HEK293 (cell line): ENCODE results near the gene PPP1R9B.

ENCODE experiments used
- CTCF ChIA-PET: fragments of 350-600 bp; formaldehyde crosslinking; extraction: SDS; loops from one replicate; lab custom pipeline; 2021; ENCODE audit warnings: antibody characterized with exemption; lab: Yijun Ruan, JAX
- POLR2A ChIA-PET: fragments of 300-600 bp; formaldehyde crosslinking; extraction: SDS; loops from one replicate; lab custom pipeline; 2020; ENCODE audit warnings: antibody characterized with exemption, inconsistent platforms; lab: Yijun Ruan, JAX
- H3K27ac ChIP-seq: fragments of 200-500 bp; sonication (Bioruptor generic); 2 replicates; pipeline ENCODE4 v1.5.1; 2014; ENCODE audit warnings: low read depth, low read length, control low read depth, inconsistent platforms; ENCODE audit errors: extremely low read depth
- H3K36me3 ChIP-seq, 2 experiments: fragments of 200-500 bp in 1 of 2; sonication (Bioruptor generic) in 1 of 2; 1 replicate in 1 of 2; 2 replicates in 1 of 2; pipeline ENCODE4 v1.5.1; 2014 to 2017; ENCODE audit warnings: inconsistent platforms in 2 of 2, low read length in 2 of 2; ENCODE audit not compliant: control insufficient read depth in 2 of 2, insufficient read depth in 1 of 2
- H3K4me1 ChIP-seq: fragments of 200-500 bp; sonication (Bioruptor generic); 2 replicates; pipeline ENCODE4 v1.5.1; 2014; ENCODE audit warnings: mild to moderate bottlenecking, low read length, inconsistent platforms; ENCODE audit not compliant: control insufficient read depth, insufficient read depth
- H3K4me3 ChIP-seq: 2 replicates; pipeline ENCODE4 v1.5.1; 2011; ENCODE audit warnings: low read depth, mild to moderate bottlenecking, control low read depth, low read length, moderate library complexity
- H3K9me3 ChIP-seq: fragments of 200-500 bp; sonication (Bioruptor generic); 2 replicates; pipeline ENCODE4 v1.5.1; 2014; ENCODE audit warnings: low read depth, low read length, inconsistent platforms; ENCODE audit not compliant: control insufficient read depth, insufficient read depth
- BCL11A ChIP-seq: fragments of 450-650 bp; formaldehyde crosslinking; IDR thresholded peaks from 2 replicates; pipeline ENCODE4 v1.5.1; 2016; ENCODE audit warnings: low read depth, missing biosample characterization, missing genetic modification characterization
- EGR2 ChIP-seq: fragments of 450-650 bp; formaldehyde crosslinking; IDR thresholded peaks from 2 replicates; pipeline ENCODE4 v1.5.1; 2016; ENCODE audit warnings: low read depth, missing biosample characterization, missing genetic modification characterization
- REPIN1 ChIP-seq: fragments of 450-650 bp; formaldehyde crosslinking; IDR thresholded peaks from 2 replicates; pipeline ENCODE4 v1.5.1; 2017; ENCODE audit warnings: missing biosample characterization, missing genetic modification characterization, low read depth
- ZBTB17 ChIP-seq: fragments of 450-650 bp; formaldehyde crosslinking; IDR thresholded peaks from 2 replicates; pipeline ENCODE4 v1.5.1; 2016; ENCODE audit warnings: missing biosample characterization, missing genetic modification characterization
- ZFHX2 ChIP-seq: fragments of 450-650 bp; formaldehyde crosslinking; conservative IDR thresholded peaks from 2 replicates; pipeline ENCODE4 v1.5.1; 2016; ENCODE audit warnings: missing biosample characterization, missing genetic modification characterization
- ZFP3 ChIP-seq: fragments of 450-650 bp; formaldehyde crosslinking; IDR thresholded peaks from 2 replicates; pipeline ENCODE4 v1.5.1; 2016; ENCODE audit warnings: low read depth, missing biosample characterization, missing genetic modification characterization
- ZFP41 ChIP-seq: fragments of 450-650 bp; formaldehyde crosslinking; IDR thresholded peaks from 2 replicates; pipeline ENCODE4 v1.5.1; 2016; ENCODE audit warnings: missing biosample characterization, missing genetic modification characterization, borderline replicate concordance
- ZNF211 ChIP-seq: fragments of 450-650 bp; formaldehyde crosslinking; IDR thresholded peaks from 2 replicates; pipeline ENCODE4 v1.5.1; 2016; ENCODE audit warnings: low read depth, missing biosample characterization, missing genetic modification characterization
- ZNF785 ChIP-seq: fragments of 450-650 bp; formaldehyde crosslinking; IDR thresholded peaks from 2 replicates; pipeline ENCODE4 v1.5.1; 2016; ENCODE audit warnings: missing biosample characterization, missing genetic modification characterization
- TF ChIP-seq, protein P1 (sequence below): fragments of 450-650 bp; IDR thresholded peaks from 2 replicates; pipeline ENCODE4 v1.5.1; 2018; ENCODE audit warnings: missing biosample characterization, mild to moderate bottlenecking, missing genetic modification characterization
- TF ChIP-seq, protein P2 (sequence below): fragments of 450-650 bp; formaldehyde crosslinking; IDR thresholded peaks from 2 replicates; pipeline ENCODE4 v1.5.1; 2016; ENCODE audit warnings: missing biosample characterization, missing genetic modification characterization
- TF ChIP-seq, protein P3 (sequence below): fragments of 450-650 bp; formaldehyde crosslinking; IDR thresholded peaks from 2 replicates; pipeline ENCODE4 v1.5.1; 2016; ENCODE audit warnings: missing biosample characterization, missing genetic modification characterization
- TF ChIP-seq, protein P4 (sequence below): fragments of 450-650 bp; formaldehyde crosslinking; IDR thresholded peaks from 2 replicates; pipeline ENCODE4 v1.5.1; 2016; ENCODE audit warnings: missing biosample characterization, missing genetic modification characterization
- TF ChIP-seq, protein P5 (sequence below): fragments of 450-650 bp; formaldehyde crosslinking; IDR thresholded peaks from 2 replicates; pipeline ENCODE4 v1.5.1; 2017; ENCODE audit warnings: missing biosample characterization, missing genetic modification characterization

The PPP1R9B gene

DNA sequence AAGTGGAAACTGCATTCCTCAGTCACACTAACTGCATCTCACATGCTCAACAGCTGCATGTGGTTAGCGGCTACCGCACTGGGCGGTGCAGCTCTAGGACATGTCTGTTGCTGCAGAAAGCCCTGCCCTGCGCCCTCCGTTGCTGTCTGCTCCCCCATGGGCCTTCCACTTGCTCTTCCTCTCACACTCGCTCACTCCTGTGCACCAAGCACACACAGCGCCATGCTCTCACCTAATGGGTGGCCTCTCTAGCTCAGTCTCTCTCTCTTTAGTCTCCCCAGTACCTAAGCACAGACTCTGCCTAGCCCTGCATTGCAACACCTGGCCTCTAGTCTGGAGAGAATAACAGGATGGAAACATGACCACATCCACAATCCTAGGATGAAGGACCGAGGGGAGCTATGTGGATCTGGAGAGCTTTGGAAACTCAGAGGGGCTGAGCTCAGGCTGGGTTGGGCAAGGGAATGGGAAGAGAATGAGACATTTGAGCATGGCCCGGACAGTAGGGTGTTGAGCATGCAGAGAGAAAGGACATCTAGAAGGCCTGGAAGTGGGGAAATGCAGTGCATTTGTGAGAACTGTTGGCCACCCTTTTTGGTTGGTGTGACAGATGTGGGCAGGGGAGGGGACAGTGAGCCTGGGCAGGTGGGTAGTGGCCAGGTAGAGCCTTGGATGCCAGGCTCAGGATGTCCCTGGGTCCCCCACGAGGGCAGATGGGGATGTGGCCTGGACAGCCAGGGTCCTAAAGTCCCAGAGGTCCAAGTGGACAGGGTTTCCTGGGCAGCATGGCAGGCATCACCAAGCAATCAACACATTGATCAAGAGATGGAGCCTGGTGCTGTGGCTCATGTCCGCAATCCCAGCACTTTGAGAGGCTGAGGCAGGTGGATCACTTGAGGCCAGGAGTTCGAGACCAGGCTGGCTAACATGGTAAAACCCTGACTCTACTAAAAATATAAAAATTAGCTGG lies 31.4 kb upstream of the PPP1R9B start:
- Histone ChIP-seq H3K9me3 (no peaks in the 10 kb centered on the region), H3K27ac (no peak overlapping the region), H3K36me3 (peaks cover 0 to 16% of the 10 kb centered on the region in 2 experiments; a peak in 1 of 3 replicates), H3K4me3 (no peak overlapping the region), H3K4me1 (peaks cover 11% of the 10 kb centered on the region)
- POLR2A ChIA-PET, result no interaction called here
- TF ChIP-seq, protein P1, sequence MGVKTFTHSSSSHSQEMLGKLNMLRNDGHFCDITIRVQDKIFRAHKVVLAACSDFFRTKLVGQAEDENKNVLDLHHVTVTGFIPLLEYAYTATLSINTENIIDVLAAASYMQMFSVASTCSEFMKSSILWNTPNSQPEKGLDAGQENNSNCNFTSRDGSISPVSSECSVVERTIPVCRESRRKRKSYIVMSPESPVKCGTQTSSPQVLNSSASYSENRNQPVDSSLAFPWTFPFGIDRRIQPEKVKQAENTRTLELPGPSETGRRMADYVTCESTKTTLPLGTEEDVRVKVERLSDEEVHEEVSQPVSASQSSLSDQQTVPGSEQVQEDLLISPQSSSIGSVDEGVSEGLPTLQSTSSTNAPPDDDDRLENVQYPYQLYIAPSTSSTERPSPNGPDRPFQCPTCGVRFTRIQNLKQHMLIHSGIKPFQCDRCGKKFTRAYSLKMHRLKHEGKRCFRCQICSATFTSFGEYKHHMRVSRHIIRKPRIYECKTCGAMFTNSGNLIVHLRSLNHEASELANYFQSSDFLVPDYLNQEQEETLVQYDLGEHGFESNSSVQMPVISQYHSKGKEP (tag by site-specific recombination), result peak; percentile 58
- no peak for TF ChIP-seq ZFP41
- CTCF ChIA-PET, result interaction anchor here (0.6 to 3.2 kb wide), 8 partner anchors 12 to 230 kb away, joined by 3 to 17 read pairs (median 4); no protein-coding TSS in a partner anchor

DNA sequence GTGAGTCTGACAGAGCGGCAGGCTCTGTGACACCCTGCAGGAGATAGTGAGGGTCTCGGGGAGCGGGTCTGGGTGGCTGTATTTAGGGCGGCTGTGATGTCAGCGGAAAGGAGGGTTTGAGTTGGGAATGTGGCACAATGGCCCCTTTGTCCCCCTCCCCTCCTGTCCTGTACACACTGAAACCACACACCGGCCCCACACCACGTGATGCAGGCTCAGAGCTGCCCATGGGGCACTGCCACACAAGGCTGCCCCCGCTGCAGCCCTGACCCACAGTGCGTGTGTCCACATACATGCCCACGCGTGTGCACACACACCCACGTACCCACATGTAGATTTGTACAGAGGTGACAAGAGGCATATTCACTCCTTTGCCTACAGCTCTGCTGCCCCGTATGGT lies 30.7 kb upstream of the PPP1R9B start:
- CTCF ChIA-PET, result interaction anchor here (0.6 to 3.2 kb wide), 8 partner anchors 11 to 230 kb away, joined by 3 to 17 read pairs (median 4); no protein-coding TSS in a partner anchor
- no peak overlapping the region for H3K27ac ChIP-seq
- TF ChIP-seq ZFP3 (tag by site-specific recombination) (no peak), ZFHX2 (tag by site-specific recombination) (peak; percentile 33; the same call in 1 of the 2 replicates), REPIN1 (no peak), ZBTB17 (tag by site-specific recombination) (no peak), EGR2 (tag by site-specific recombination) (0 out of 2 replicates have a peak, but pooled peaks have one; percentile 8), ZNF211 (tag by site-specific recombination) (no peak)
- TF ChIP-seq, protein P2, sequence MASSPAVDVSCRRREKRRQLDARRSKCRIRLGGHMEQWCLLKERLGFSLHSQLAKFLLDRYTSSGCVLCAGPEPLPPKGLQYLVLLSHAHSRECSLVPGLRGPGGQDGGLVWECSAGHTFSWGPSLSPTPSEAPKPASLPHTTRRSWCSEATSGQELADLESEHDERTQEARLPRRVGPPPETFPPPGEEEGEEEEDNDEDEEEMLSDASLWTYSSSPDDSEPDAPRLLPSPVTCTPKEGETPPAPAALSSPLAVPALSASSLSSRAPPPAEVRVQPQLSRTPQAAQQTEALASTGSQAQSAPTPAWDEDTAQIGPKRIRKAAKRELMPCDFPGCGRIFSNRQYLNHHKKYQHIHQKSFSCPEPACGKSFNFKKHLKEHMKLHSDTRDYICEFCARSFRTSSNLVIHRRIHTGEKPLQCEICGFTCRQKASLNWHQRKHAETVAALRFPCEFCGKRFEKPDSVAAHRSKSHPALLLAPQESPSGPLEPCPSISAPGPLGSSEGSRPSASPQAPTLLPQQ (tag by site-specific recombination), result no peak
- TF ChIP-seq, protein P3, sequence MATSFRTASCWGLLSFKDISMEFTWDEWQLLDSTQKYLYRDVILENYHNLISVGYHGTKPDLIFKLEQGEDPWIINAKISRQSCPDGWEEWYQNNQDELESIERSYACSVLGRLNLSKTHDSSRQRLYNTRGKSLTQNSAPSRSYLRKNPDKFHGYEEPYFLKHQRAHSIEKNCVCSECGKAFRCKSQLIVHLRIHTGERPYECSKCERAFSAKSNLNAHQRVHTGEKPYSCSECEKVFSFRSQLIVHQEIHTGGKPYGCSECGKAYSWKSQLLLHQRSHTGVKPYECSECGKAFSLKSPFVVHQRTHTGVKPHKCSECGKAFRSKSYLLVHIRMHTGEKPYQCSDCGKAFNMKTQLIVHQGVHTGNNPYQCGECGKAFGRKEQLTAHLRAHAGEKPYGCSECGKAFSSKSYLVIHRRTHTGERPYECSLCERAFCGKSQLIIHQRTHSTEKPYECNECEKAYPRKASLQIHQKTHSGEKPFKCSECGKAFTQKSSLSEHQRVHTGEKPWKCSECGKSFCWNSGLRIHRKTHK (tag by site-specific recombination), result no peak
- TF ChIP-seq, all 188 proteins: peak for 2
- Histone ChIP-seq H3K9me3 (no peaks in the 10 kb centered on the region), H3K4me3 (no peak overlapping the region), H3K36me3 (peaks cover 0 to 9% of the 10 kb centered on the region in 2 experiments; a peak in 1 of 3 replicates), H3K4me1 (peaks cover 11% of the 10 kb centered on the region)
- POLR2A ChIA-PET, result no interaction called here

DNA sequence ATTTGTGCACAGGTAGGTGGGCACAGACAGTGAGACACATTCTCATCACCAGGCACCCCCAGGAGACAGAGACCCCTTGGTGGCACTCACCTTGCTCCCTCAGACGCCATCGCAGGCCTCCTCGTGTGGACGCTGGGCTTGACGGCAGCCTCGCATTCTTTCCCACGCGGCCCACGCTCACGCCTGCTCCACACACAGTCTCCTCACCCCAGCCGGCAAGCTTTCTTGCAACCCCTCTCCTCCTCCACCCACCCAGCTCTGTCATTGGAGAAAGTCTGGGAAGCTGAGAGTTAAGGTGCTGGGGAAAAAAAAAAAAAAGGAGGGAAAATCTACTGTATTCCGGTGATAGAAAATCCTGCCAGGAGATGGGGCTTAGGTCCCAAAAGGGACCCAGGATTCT lies 30.1 kb upstream of the PPP1R9B start:
- H3K4me3 ChIP-seq, result no peak overlapping the region
- H3K27ac ChIP-seq, result no peak overlapping the region
- TF ChIP-seq ZNF785 (tag by site-specific recombination) (no peak), BCL11A (tag by site-specific recombination) (no peak), EGR2 (tag by site-specific recombination) (peak; percentile 49; the same call in 1 of the 2 replicates), ZFHX2 (tag by site-specific recombination) (peak; percentile 74)
- TF ChIP-seq, protein P4, sequence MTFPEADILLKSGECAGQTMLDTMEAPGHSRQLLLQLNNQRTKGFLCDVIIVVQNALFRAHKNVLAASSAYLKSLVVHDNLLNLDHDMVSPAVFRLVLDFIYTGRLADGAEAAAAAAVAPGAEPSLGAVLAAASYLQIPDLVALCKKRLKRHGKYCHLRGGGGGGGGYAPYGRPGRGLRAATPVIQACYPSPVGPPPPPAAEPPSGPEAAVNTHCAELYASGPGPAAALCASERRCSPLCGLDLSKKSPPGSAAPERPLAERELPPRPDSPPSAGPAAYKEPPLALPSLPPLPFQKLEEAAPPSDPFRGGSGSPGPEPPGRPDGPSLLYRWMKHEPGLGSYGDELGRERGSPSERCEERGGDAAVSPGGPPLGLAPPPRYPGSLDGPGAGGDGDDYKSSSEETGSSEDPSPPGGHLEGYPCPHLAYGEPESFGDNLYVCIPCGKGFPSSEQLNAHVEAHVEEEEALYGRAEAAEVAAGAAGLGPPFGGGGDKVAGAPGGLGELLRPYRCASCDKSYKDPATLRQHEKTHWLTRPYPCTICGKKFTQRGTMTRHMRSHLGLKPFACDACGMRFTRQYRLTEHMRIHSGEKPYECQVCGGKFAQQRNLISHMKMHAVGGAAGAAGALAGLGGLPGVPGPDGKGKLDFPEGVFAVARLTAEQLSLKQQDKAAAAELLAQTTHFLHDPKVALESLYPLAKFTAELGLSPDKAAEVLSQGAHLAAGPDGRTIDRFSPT, result no peak
- TF ChIP-seq, protein P5, sequence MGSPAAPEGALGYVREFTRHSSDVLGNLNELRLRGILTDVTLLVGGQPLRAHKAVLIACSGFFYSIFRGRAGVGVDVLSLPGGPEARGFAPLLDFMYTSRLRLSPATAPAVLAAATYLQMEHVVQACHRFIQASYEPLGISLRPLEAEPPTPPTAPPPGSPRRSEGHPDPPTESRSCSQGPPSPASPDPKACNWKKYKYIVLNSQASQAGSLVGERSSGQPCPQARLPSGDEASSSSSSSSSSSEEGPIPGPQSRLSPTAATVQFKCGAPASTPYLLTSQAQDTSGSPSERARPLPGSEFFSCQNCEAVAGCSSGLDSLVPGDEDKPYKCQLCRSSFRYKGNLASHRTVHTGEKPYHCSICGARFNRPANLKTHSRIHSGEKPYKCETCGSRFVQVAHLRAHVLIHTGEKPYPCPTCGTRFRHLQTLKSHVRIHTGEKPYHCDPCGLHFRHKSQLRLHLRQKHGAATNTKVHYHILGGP (tag by site-specific recombination), result no peak
- no peaks in the 10 kb centered on the region for H3K9me3 ChIP-seq
- ChIA-PET CTCF (interaction anchor here (1.3 to 3.2 kb wide), 3 partner anchors 11 to 27 kb away, joined by 4 to 17 read pairs (median 11); no protein-coding TSS in a partner anchor), POLR2A (no interaction called here)
- H3K4me1 ChIP-seq, result peaks cover 11% of the 10 kb centered on the region
- H3K36me3 ChIP-seq, result peaks cover 0 to 3% of the 10 kb centered on the region in 2 experiments; a peak in 1 of 3 replicates
